GM23338 (cell line): ENCODE results near the gene CBLN3. TPM values are rescaled to one million over a fixed set of nuclear protein-coding genes. Genes with fewer than 3 reads are reported as not detected.

Source experiments
- ATAC-seq: fragments of 200-7000 bp; cut with Tn5 transposase; 3 replicates; pipeline ENCODE4 v1.9.1; 2020
- DNase-seq: peaks from one replicate; pipeline ENCODE4 v3.0.0-alpha.2; 2015; ENCODE audit warnings: low spot score
- H2AFZ ChIP-seq: fragments of 200-600 bp; sonication (generic); 2 replicates; pipeline ENCODE4 v1.8.0; 2016; ENCODE audit warnings: antibody characterized with exemption, mild to moderate bottlenecking, moderate library complexity
- H3F3A ChIP-seq: fragments of 200-600 bp; sonication (generic); replicated peaks from 2 replicates; pipeline ENCODE4 v1.8.0; 2017; ENCODE audit warnings: antibody characterized with exemption, mixed run types, low read depth
- H3K27ac ChIP-seq: fragments of 200-600 bp; sonication (generic); 2 replicates; pipeline ENCODE4 v1.6.1; 2016; ENCODE audit warnings: low read depth
- H3K27me3 ChIP-seq: fragments of 200-600 bp; sonication (generic); 2 replicates; pipeline ENCODE4 v1.8.0; 2016; ENCODE audit warnings: mild to moderate bottlenecking, mixed run types, moderate library complexity; ENCODE audit not compliant: insufficient read depth
- H3K36me3 ChIP-seq: fragments of 200-600 bp; sonication (generic); 2 replicates; pipeline ENCODE4 v1.8.0; 2016; ENCODE audit warnings: mild to moderate bottlenecking; ENCODE audit not compliant: insufficient read depth
- H3K4me1 ChIP-seq: fragments of 200-600 bp; sonication (generic); 2 replicates; pipeline ENCODE4 v1.8.0; 2016; ENCODE audit warnings: mild to moderate bottlenecking, moderate library complexity; ENCODE audit not compliant: insufficient read depth
- H3K4me2 ChIP-seq: fragments of 200-600 bp; sonication (generic); 2 replicates; pipeline ENCODE4 v1.7.1; 2017; ENCODE audit warnings: mixed run types
- H3K4me3 ChIP-seq: fragments of 200-600 bp; sonication (generic); 2 replicates; pipeline ENCODE4 v1.6.1; 2016; ENCODE audit warnings: mixed run types
- H3K79me2 ChIP-seq: fragments of 200-600 bp; sonication (generic); replicated peaks from 2 replicates; pipeline ENCODE4 v1.8.0; 2017; ENCODE audit warnings: mild to moderate bottlenecking; ENCODE audit not compliant: insufficient read depth
- H3K9me2 ChIP-seq: fragments of 200-600 bp; sonication (generic); 2 replicates; pipeline ENCODE4 v1.8.0; 2017; ENCODE audit not compliant: insufficient read depth
- H4K20me1 ChIP-seq: fragments of 200-600 bp; sonication (generic); replicated peaks from 2 replicates; pipeline ENCODE4 v1.8.0; 2017; ENCODE audit warnings: mild to moderate bottlenecking; ENCODE audit not compliant: insufficient read depth
- H3K27ac Mint-ChIP-seq: 2 replicates; pipeline ENCODE4 v1.8.0; 2020; ENCODE audit warnings: inconsistent platforms, mild to moderate bottlenecking, moderate library complexity, mixed read lengths
- H3K27me3 Mint-ChIP-seq: 3 replicates; pipeline ENCODE4 v1.8.0; 2022; ENCODE audit warnings: low read depth, mild to moderate bottlenecking, moderate library complexity, mixed read lengths, inconsistent platforms; ENCODE audit not compliant: insufficient read depth, poor library complexity
- H3K36me3 Mint-ChIP-seq: 3 replicates; pipeline ENCODE4 v1.8.0; 2021; ENCODE audit warnings: low read depth, mild to moderate bottlenecking, inconsistent platforms, moderate library complexity, mixed read lengths
- H3K4me1 Mint-ChIP-seq: 3 replicates; pipeline ENCODE4 v1.8.0; 2020; ENCODE audit warnings: mild to moderate bottlenecking, inconsistent platforms, mixed read lengths
- H3K4me3 Mint-ChIP-seq: 3 replicates; pipeline ENCODE4 v1.8.0; 2021; ENCODE audit warnings: moderate library complexity, mild to moderate bottlenecking, inconsistent platforms, mixed read lengths
- H3K9me3 Mint-ChIP-seq: 3 replicates; pipeline ENCODE4 v1.8.0; 2020; ENCODE audit warnings: moderate library complexity, mild to moderate bottlenecking, inconsistent platforms, mixed read lengths
- CREB1 ChIP-seq: fragments of 250-450 bp; sonication (Bioruptor Pico); IDR thresholded peaks from 2 replicates; pipeline ENCODE4 v1.5.0; 2020; ENCODE audit warnings: low read depth, mild to moderate bottlenecking, moderate library complexity
- ETS1 ChIP-seq: IDR thresholded peaks from 2 replicates; pipeline ENCODE4 v1.6.1; 2016; ENCODE audit warnings: antibody characterized with exemption
- EZH2 ChIP-seq: fragments of 200-600 bp; sonication (generic); IDR thresholded peaks from one replicate; pipeline ENCODE4 v1.8.0; 2017; ENCODE audit warnings: antibody characterized with exemption, mild to moderate bottlenecking, low read depth; ENCODE audit not compliant: unreplicated experiment
- EZH2phosphoT487 ChIP-seq: fragments of 200-600 bp; sonication (generic); IDR thresholded peaks from one replicate; pipeline ENCODE4 v1.8.1; 2018; ENCODE audit warnings: antibody characterized with exemption; ENCODE audit not compliant: unreplicated experiment
- JUNB ChIP-seq: IDR thresholded peaks from one replicate; pipeline ENCODE4 v1.6.1; 2016; ENCODE audit warnings: antibody characterized with exemption; ENCODE audit not compliant: unreplicated experiment
- NANOG ChIP-seq: IDR thresholded peaks from 2 replicates; pipeline ENCODE4 v1.6.1; 2016; ENCODE audit warnings: antibody characterized with exemption, borderline replicate concordance
- POLR2AphosphoS5 ChIP-seq: IDR thresholded peaks from 2 replicates; pipeline ENCODE4 v1.6.1; 2016; ENCODE audit warnings: antibody characterized with exemption, low read depth
- REST ChIP-seq: IDR thresholded peaks from one replicate; pipeline ENCODE4 v1.6.1; 2018; ENCODE audit warnings: antibody characterized with exemption; ENCODE audit not compliant: unreplicated experiment
- STAT1 ChIP-seq: IDR thresholded peaks from one replicate; pipeline ENCODE4 v1.6.1; 2016; ENCODE audit warnings: antibody characterized with exemption; ENCODE audit not compliant: unreplicated experiment
- ZNF114 ChIP-seq: fragments of 250-450 bp; sonication (Bioruptor Pico); IDR thresholded peaks from 2 replicates; pipeline ENCODE4 v1.5.0; 2020; ENCODE audit warnings: mild to moderate bottlenecking, moderate library complexity
- ZNF331 ChIP-seq: fragments of 250-450 bp; sonication (Bioruptor Pico); IDR thresholded peaks from 2 replicates; pipeline ENCODE4 v1.5.0; 2020; ENCODE audit warnings: low read depth, mild to moderate bottlenecking, moderate library complexity
- polyA plus RNA-seq: library from polyadenylated mRNA; unstranded; fragments of >200 nt; fragmentation: Nextera tagmentation; extraction: Ambion mirVana; gene quantifications from 2 replicates; pipeline ENCODE4 v1.2.1, GENCODE V29; 2016
- total RNA-seq: library from RNA; depleted of rRNA; stranded (reverse); fragments of >200 nt; shearing (Covaris generic); gene quantifications from 2 replicates; pipeline ENCODE4 v1.2.3, GENCODE V29; 2014
- TF ChIP-seq, protein P1 (sequence below): fragments of 250-450 bp; sonication (Bioruptor Pico); IDR thresholded peaks from 2 replicates; pipeline ENCODE4 v1.5.0; 2020; ENCODE audit warnings: mild to moderate bottlenecking, moderate library complexity
- TF ChIP-seq, protein P2 (sequence below), 2 experiments: fragments of 200-600 bp in 1 of 2; sonication (generic) in 1 of 2; conservative IDR thresholded peaks; 2 replicates each; pipeline versions ENCODE4 v1.5.1 to v1.6.1; 2016 to 2017; ENCODE audit warnings: antibody characterized with exemption in 2 of 2, low read depth in 2 of 2, mild to moderate bottlenecking in 2 of 2, moderate library complexity in 1 of 2

The CBLN3 gene
- total and polyA plus RNA-seq, 2 experiments from 2014 or later, result 0.07 to 0.19 TPM

DNA sequence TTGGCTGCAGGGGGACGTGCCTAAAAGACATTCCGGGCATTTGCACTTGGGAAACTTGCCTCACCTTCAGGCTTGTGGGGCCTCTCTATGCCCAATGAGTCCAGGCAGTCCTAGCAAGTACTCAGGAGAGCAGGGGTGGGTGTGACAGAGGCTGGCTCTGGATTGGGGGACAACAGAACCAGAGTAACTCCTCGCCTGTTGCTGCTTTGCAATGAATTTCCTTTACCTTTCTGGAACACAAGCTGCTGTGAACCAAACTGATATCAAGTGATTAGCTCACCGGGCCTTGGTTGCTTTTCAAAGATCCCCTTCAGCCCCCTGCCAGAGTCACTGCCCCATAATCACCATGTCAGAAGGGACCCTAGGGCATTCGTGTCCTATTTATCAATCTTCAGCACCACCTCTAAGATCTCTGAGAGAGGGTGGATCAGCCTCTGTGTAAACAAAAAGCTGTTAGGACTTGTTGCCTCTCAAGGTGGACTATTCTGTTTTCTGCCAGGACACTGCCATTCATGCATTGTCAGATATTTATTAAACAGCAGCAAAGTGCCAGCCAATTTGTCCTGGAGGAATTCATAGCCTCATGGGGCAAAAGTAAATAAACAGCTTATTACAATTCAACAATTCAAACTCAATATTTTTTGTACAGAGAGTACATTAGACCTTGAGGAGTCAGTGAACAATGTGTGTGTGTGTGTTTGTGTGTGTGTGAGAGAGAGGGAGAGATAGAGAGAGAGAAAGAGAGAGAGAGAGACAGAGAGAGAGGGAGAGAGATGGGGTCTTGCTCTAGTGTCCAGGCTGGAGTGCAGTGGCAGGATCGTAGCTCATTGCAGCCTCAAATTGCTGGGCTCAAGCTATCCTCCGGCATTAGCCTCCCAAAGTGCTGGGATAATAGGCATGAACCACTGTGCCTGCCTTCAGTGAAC is 50.2 kb downstream of the CBLN3 start:
- TF ChIP-seq CREB1 (CRISPR knock-in tag) (no peak), NANOG (no peak), ETS1 (no peak), ZNF331 (no peak), ZNF114 (CRISPR knock-in tag) (no peak), EZH2phosphoT487 (no peak), POLR2AphosphoS5 (no peak), EZH2 (no peak), REST (no peak), JUNB (no peak), STAT1 (no peak)
- TF ChIP-seq, protein P1, sequence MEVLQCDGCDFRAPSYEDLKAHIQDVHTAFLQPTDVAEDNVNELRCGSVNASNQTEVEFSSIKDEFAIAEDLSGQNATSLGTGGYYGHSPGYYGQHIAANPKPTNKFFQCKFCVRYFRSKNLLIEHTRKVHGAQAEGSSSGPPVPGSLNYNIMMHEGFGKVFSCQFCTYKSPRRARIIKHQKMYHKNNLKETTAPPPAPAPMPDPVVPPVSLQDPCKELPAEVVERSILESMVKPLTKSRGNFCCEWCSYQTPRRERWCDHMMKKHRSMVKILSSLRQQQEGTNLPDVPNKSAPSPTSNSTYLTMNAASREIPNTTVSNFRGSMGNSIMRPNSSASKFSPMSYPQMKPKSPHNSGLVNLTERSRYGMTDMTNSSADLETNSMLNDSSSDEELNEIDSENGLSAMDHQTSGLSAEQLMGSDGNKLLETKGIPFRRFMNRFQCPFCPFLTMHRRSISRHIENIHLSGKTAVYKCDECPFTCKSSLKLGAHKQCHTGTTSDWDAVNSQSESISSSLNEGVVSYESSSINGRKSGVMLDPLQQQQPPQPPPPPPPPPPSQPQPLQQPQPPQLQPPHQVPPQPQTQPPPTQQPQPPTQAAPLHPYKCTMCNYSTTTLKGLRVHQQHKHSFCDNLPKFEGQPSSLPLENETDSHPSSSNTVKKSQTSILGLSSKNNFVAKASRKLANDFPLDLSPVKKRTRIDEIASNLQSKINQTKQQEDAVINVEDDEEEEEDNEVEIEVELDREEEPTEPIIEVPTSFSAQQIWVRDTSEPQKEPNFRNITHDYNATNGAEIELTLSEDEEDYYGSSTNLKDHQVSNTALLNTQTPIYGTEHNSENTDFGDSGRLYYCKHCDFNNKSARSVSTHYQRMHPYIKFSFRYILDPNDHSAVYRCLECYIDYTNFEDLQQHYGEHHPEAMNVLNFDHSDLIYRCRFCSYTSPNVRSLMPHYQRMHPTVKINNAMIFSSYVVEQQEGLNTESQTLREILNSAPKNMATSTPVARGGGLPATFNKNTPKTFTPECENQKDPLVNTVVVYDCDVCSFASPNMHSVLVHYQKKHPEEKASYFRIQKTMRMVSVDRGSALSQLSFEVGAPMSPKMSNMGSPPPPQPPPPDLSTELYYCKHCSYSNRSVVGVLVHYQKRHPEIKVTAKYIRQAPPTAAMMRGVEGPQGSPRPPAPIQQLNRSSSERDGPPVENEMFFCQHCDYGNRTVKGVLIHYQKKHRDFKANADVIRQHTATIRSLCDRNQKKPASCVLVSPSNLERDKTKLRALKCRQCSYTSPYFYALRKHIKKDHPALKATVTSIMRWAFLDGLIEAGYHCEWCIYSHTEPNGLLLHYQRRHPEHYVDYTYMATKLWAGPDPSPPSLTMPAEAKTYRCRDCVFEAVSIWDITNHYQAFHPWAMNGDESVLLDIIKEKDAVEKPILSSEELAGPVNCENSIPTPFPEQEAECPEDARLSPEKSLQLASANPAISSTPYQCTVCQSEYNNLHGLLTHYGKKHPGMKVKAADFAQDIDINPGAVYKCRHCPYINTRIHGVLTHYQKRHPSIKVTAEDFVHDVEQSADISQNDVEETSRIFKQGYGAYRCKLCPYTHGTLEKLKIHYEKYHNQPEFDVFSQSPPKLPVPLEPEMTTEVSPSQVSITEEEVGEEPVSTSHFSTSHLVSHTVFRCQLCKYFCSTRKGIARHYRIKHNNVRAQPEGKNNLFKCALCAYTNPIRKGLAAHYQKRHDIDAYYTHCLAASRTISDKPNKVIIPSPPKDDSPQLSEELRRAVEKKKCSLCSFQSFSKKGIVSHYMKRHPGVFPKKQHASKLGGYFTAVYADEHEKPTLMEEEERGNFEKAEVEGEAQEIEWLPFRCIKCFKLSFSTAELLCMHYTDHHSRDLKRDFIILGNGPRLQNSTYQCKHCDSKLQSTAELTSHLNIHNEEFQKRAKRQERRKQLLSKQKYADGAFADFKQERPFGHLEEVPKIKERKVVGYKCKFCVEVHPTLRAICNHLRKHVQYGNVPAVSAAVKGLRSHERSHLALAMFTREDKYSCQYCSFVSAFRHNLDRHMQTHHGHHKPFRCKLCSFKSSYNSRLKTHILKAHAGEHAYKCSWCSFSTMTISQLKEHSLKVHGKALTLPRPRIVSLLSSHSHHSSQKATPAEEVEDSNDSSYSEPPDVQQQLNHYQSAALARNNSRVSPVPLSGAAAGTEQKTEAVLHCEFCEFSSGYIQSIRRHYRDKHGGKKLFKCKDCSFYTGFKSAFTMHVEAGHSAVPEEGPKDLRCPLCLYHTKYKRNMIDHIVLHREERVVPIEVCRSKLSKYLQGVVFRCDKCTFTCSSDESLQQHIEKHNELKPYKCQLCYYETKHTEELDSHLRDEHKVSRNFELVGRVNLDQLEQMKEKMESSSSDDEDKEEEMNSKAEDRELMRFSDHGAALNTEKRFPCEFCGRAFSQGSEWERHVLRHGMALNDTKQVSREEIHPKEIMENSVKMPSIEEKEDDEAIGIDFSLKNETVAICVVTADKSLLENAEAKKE, result no peak
- TF ChIP-seq, protein P2, sequence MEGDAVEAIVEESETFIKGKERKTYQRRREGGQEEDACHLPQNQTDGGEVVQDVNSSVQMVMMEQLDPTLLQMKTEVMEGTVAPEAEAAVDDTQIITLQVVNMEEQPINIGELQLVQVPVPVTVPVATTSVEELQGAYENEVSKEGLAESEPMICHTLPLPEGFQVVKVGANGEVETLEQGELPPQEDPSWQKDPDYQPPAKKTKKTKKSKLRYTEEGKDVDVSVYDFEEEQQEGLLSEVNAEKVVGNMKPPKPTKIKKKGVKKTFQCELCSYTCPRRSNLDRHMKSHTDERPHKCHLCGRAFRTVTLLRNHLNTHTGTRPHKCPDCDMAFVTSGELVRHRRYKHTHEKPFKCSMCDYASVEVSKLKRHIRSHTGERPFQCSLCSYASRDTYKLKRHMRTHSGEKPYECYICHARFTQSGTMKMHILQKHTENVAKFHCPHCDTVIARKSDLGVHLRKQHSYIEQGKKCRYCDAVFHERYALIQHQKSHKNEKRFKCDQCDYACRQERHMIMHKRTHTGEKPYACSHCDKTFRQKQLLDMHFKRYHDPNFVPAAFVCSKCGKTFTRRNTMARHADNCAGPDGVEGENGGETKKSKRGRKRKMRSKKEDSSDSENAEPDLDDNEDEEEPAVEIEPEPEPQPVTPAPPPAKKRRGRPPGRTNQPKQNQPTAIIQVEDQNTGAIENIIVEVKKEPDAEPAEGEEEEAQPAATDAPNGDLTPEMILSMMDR (conservative IDR thresholded peaks at IDR 0.05; ENCODE audit: low read depth in 2 of 2), result no peak
- Histone ChIP-seq H4K20me1 (no peaks in the 10 kb centered on the region), H3K79me2 (no peaks in the 10 kb centered on the region), H3K4me3 (no peak overlapping the region), H3K27ac (no peak overlapping the region), H3K36me3 (no peaks in the 10 kb centered on the region), H3K4me1 (peaks cover 31% of the 10 kb centered on the region), H3K27me3 (no peaks in the 10 kb centered on the region), H3K4me2 (no peak overlapping the region), H3F3A (0 out of 2 replicates have a peak, but pooled peaks cover 2% of the 10 kb centered on the region), H2AFZ (no peak overlapping the region), H3K9me2 (no peaks in the 10 kb centered on the region)
- ATAC-seq (no peak), DNase-seq (no peak)
- H3K36me3 Mint-ChIP-seq, result no peaks in the 10 kb centered on the region; the same call in 2 of the 3 replicates
- H3K27ac Mint-ChIP-seq, result no peak overlapping the region
- H3K4me1 Mint-ChIP-seq, result peaks cover 41% of the 10 kb centered on the region
- no peaks in the 10 kb centered on the region for H3K9me3 Mint-ChIP-seq
- peaks cover 24% of the 10 kb centered on the region for H3K27me3 Mint-ChIP-seq
- no peak overlapping the region for H3K4me3 Mint-ChIP-seq
